ENCODE data around the gene SPINK4. TPM values are rescaled to one million over a fixed set of nuclear protein-coding genes. Genes with fewer than 3 reads are reported as not detected.
A peak's percentile ranks its signal among the peaks of the same experiment; 100 is the strongest.

Gene SPINK4
- total RNA-seq, 1 experiment from 2014 or later = not detected

DNA sequence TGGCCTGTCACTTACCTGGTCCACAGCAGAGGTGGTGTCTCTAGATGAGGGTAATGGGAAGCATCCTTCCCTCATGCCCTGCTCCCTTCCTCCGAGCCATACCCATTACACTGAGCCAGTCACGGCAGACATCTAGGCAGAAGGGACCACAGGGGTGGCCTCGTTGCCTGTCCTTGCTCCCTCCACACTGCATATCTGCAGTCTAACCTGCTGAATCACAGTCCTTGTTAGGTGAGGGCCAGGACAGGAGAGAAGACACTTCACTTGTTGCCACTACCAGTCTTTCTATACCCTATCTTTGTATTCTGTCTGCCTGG lies 18.4 kb upstream of the SPINK4 start:
- no peak for DNase-seq (ENCODE audit: low read depth in 1 of 2, low spot score in 2 of 2)

DNA sequence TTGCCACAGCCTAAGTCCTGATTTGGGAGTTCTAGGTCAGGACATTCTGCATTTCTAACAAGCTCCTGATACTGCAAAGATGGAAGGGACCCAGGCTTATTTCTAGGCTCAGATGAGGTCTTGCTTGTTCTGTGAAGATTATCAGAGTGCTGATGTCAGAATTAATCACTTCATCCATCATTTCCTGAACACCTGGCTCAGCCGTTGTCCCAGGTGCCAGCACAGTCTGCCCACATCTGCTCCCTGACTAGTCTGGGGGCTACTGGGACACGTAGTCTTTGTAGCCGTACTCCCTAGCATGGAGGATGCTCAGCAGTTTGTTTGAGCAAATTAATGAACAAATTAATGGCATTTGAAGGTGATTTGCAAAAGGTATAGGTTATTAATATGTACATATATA lies 17.9 kb upstream of the SPINK4 start:
- no peaks in the 10 kb centered on the region for H3K36me3 ChIP-seq
- no peak for DNase-seq (ENCODE audit: low read depth in 1 of 2, low spot score in 2 of 2)
- no peaks in the 10 kb centered on the region for H3K9me3 ChIP-seq (replicated peaks)
- no peak overlapping the region for H3K4me3 ChIP-seq
- no peaks in the 10 kb centered on the region for H3K4me1 ChIP-seq (replicated peaks)
- no peak overlapping the region for H3K27ac ChIP-seq
- H3K27me3 ChIP-seq (replicated peaks) = no peaks in the 10 kb centered on the region

More for the DNA sequence above, 18.4 kb upstream of the SPINK4 start:
- Histone ChIP-seq H3K36me3 (no peaks in the 10 kb centered on the region), H3K27me3 (replicated peaks) (no peaks in the 10 kb centered on the region), H3K27ac (no peak overlapping the region), H3K4me1 (replicated peaks) (no peaks in the 10 kb centered on the region), H3K9me3 (replicated peaks) (no peaks in the 10 kb centered on the region), H3K4me3 (no peak overlapping the region)

DNA sequence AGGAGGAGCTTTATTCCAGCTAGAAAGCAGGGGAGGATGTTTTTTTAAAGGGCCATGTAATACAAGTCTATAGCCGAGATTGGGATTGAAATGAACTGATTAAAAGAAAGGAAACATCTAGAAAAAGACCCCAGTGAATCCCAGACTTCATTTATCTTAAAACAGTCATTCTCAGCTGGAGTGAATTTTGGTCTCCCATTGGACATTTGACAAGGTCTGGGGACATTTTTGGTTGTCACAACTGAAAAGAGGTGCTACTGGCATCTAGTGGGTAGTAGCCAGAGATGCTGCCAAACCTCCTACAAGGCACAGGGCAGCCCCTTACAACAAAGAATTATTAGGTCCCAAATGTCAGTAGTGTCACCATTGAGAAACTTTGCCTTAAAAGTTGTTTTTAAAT lies 16.3 kb upstream of the SPINK4 start:
- DNase-seq (ENCODE audit: low read depth in 1 of 2, low spot score in 2 of 2) = no peak
- H3K36me3 ChIP-seq = no peaks in the 10 kb centered on the region

DNA sequence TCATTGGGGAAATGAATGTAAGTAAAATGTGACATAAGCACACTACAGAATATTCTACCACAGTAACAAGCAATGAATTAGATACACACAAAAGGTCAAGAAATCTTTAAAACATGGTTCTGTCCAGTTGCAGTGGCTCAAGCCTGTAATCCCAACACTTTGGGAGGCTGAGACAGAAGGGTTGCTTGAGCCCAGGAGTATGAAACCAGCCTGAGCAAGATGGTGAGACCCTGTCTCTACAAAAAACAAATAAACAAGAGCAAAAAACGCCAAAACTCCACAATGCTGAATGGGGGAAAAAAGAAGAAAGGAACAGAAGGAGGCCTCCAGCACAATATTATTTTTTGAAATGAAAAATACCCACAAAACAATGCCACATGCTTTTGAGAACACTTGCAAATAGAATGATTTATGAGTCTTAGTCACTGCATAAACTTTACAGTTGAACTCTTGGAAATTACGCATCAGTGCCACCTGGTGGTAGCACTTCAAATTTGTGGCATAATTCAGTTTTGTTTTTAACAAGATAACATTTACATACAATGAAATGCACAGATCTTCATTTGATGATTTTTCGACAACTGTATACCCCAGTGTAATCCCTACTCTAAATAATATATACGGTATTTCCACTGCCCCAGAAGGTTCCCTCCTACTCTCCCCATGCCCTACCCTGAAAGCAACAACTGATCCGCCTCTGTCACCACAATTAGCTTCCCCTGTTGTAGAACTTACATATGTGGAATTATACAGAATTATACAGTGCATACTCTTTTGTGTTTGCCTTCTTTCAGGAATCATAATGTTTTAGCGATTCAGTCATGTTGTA lies 14.4 kb upstream of the SPINK4 start:
- no peaks in the 10 kb centered on the region for H3K36me3 ChIP-seq
- H3K4me1 ChIP-seq (replicated peaks) = no peaks in the 10 kb centered on the region
- no peaks in the 10 kb centered on the region for H3K27me3 ChIP-seq (replicated peaks)
- H3K9me3 ChIP-seq (replicated peaks) = no peaks in the 10 kb centered on the region
- H3K4me3 ChIP-seq = no peak overlapping the region
- H3K27ac ChIP-seq = no peak overlapping the region
- peak in 1 of 2 experiments; percentile 49 for DNase-seq (ENCODE audit: low read depth in 1 of 2, low spot score in 2 of 2)

More for the DNA sequence above, 16.3 kb upstream of the SPINK4 start:
- Histone ChIP-seq H3K4me1 (replicated peaks) (no peaks in the 10 kb centered on the region), H3K27me3 (replicated peaks) (no peaks in the 10 kb centered on the region), H3K27ac (no peak overlapping the region), H3K4me3 (no peak overlapping the region), H3K9me3 (replicated peaks) (no peaks in the 10 kb centered on the region)

DNA sequence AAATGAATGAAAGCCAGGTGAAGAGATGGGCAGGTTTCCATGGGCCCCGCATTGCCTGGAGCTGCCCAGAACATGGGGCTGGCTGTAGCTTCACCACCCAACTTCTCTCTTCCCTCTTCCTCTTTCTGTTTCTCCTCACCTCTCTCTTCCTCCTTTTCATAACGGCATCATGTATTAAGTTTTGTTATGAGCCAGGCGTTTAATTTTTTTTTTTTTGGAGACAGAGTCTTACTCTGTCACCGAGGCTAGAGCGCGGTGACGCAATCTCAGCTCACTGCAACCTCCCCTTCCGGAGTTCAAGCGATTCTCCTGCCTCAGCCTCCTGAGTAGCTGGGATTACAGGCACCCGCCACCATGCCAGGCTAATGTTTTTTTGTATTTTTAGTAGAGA lies 13.0 kb upstream of the SPINK4 start:
- DNase-seq (ENCODE audit: low read depth in 1 of 2, low spot score in 2 of 2) = no peak
- no peaks in the 10 kb centered on the region for H3K4me1 ChIP-seq (replicated peaks)
- H3K4me3 ChIP-seq = no peak overlapping the region
- H3K9me3 ChIP-seq (replicated peaks) = no peaks in the 10 kb centered on the region
- no peaks in the 10 kb centered on the region for H3K27me3 ChIP-seq (replicated peaks)
- no peak overlapping the region for H3K27ac ChIP-seq
- H3K36me3 ChIP-seq = no peaks in the 10 kb centered on the region

DNA sequence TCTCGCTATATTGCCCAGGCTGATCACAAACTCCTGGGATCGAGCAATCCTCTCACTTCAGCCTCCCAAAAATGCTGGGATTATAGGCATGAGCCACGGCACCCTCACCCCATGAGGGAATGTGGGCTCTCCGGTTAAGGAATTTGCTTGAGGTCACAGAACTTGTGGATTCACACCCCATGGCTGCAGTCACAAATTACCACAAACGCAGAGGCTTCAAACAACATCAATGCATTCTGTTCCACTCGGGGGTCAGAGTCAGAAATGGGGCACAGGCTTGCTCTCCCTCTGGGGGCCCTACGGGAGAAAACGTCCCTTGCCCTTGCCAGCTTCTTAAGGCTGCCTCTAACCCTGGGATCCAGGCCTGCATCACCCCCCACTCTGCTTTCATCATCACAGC lies 12.2 kb upstream of the SPINK4 start:
- Histone ChIP-seq H3K27ac (no peak overlapping the region), H3K9me3 (replicated peaks) (no peaks in the 10 kb centered on the region), H3K36me3 (no peaks in the 10 kb centered on the region), H3K27me3 (replicated peaks) (no peaks in the 10 kb centered on the region), H3K4me1 (replicated peaks) (no peaks in the 10 kb centered on the region), H3K4me3 (no peak overlapping the region)
- no peak for DNase-seq (ENCODE audit: low read depth in 1 of 2, low spot score in 2 of 2)

DNA sequence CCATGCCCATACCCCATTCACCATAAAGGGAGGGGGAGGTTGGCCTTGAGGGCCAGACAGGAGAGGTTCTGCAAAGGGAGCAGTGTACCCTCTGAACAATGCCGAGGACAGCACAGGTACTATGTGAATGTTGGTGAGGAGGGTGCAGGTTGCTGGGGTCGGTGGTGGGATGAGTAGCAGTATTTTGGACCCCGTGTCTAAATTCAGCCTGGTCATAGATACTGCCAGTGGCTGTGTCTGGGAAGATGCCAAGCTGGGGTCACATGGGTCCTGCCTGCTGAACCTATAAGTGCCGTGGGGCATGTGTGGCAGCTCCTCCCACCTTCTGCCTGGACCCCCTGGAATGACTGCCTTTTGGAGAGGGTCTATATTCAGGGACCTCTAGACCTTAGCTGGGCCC lies 11.4 kb upstream of the SPINK4 start:
- Histone ChIP-seq H3K27ac (no peak overlapping the region), H3K9me3 (replicated peaks) (no peaks in the 10 kb centered on the region), H3K27me3 (replicated peaks) (no peaks in the 10 kb centered on the region), H3K36me3 (no peaks in the 10 kb centered on the region), H3K4me1 (replicated peaks) (peaks cover under 1% of the 10 kb centered on the region), H3K4me3 (no peak overlapping the region)
- no peak for DNase-seq (ENCODE audit: low read depth in 1 of 2, low spot score in 2 of 2)

DNA sequence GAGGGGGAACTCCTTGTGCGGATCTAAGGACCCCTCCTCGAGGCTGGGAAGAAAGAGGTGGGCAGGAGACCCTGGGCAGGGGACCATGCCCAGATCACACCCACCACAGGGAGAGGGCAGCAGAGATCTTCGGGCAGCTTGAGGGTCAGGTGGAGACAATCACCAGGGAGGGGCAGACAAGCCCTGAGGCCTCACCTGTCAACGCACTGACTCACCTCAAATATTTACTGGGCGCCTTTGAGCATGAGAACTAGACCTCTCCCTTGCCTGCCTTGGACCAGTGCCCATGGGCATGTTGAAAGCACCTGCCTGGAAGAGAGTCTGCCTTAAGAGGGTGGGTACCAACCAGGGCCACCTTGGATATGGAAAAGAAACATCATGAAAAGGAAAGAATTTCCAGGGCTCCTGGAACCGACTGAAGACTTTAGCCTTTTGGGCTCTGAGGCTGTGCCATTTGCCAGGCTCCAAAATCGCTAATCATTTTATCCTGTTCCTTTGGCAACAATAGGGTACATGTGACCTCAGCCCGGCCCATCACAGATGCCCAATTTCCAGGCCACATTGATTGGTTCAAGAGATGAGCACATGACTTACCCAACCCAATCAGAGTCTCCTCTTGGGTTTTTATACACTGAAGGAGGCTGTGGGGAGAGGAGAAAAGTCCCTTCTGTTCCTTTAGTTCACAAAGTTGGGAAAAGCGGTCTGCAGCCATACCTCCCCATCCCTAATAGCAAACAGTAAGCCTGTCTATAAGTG lies 10.4 kb upstream of the SPINK4 start:
- Histone ChIP-seq H3K4me3 (no peak overlapping the region), H3K36me3 (no peaks in the 10 kb centered on the region), H3K4me1 (replicated peaks) (peaks cover 10% of the 10 kb centered on the region), H3K27me3 (replicated peaks) (no peaks in the 10 kb centered on the region), H3K27ac (no peak overlapping the region), H3K9me3 (replicated peaks) (no peaks in the 10 kb centered on the region)
- DNase-seq (ENCODE audit: low read depth in 1 of 2, low spot score in 2 of 2) = no peak

DNA sequence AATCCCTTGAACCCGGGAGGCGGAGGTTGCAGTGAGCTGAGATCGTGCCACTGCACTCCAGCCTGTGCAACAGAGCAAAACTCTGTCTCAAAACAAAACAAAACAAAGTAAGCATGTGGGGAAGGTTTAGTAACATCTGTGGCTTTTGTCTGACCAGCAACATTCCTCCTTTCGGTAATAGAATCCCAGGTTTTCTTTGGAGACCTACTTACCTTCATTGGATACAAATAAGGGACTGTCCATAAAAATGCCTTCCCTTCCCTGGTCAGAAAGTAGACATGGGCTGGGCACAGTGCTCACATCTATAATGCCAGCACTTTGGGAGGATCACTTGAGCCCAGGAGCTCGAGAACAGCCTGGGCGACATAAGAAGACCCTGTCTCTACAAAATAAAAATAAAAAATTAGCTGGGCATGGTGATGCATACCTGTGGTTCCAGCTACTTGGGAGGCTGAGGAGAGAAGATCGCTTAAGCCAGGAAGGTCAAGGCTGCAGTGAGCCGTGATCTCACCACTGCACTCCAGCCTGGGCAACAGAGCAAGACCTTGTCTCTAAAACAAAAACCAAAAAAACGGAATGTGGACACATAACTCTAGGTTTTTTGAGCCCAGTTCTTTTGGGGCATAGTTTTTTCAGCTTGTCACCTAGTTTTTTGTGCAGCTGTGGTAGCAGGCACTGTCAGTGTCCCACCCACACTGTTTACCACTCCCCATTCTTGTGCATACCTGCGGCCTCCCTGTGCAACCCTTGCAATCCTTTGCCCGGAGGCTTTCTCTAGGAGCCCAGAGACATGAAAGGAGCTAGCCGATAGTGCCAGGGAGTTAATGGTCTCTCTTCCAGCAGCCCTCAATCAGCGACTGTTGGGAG lies 9.0 kb upstream of the SPINK4 start:
- no peak for DNase-seq (ENCODE audit: low read depth in 1 of 2, low spot score in 2 of 2)
- no peaks in the 10 kb centered on the region for H3K9me3 ChIP-seq (replicated peaks)

DNA sequence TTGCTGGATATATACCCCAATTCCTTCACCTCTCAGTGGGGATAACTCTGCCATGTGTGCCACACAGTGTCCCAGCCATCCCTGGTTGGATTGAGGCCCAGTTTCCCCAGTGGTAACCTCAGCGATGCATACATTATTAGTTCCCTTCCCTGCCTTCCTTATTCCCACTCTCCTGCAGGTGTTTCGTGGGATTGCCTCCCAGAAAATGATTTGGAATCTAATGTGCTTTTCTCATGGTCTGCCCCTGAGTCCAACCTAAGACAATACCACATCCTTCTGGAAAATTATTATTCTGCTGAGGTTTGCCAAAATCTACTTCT lies 8.4 kb upstream of the SPINK4 start:
- Histone ChIP-seq H3K4me1 (replicated peaks) (peaks cover 13% of the 10 kb centered on the region), H3K4me3 (no peak overlapping the region), H3K9me3 (replicated peaks) (no peaks in the 10 kb centered on the region), H3K27me3 (replicated peaks) (no peaks in the 10 kb centered on the region), H3K27ac (no peak overlapping the region), H3K36me3 (no peaks in the 10 kb centered on the region)
- no peak for DNase-seq (ENCODE audit: low read depth in 1 of 2, low spot score in 2 of 2)

More for the DNA sequence above, 9.0 kb upstream of the SPINK4 start:
- Histone ChIP-seq H3K4me3 (no peak overlapping the region), H3K27me3 (replicated peaks) (no peaks in the 10 kb centered on the region), H3K27ac (no peak overlapping the region), H3K36me3 (no peaks in the 10 kb centered on the region), H3K4me1 (replicated peaks) (peaks cover 13% of the 10 kb centered on the region)

DNA sequence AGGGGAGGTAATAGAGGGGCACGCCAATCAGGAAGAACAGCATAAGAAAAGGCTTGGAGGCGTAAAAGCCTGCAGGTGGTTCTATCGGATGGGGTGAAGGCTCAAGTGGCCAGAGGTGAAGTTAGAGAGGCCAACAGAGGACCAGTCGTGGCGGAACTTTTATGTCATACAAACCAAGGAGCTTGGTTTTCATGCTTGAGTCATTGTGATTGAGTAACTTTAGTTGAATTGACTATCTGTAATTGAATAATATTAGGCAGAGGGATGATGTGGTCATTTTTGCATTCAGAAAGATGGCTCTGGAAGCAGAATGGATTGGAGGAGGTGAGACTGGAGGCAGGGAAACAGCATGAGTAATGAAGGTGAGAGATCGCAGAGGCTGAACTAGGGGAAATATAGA lies 7.2 kb upstream of the SPINK4 start:
- Histone ChIP-seq H3K4me3 (no peak overlapping the region), H3K4me1 (replicated peaks) (peaks cover 13% of the 10 kb centered on the region), H3K27ac (no peak overlapping the region), H3K27me3 (replicated peaks) (no peaks in the 10 kb centered on the region), H3K36me3 (no peaks in the 10 kb centered on the region), H3K9me3 (replicated peaks) (no peaks in the 10 kb centered on the region)
- DNase-seq (ENCODE audit: low read depth in 1 of 2, low spot score in 2 of 2) = no peak

DNA sequence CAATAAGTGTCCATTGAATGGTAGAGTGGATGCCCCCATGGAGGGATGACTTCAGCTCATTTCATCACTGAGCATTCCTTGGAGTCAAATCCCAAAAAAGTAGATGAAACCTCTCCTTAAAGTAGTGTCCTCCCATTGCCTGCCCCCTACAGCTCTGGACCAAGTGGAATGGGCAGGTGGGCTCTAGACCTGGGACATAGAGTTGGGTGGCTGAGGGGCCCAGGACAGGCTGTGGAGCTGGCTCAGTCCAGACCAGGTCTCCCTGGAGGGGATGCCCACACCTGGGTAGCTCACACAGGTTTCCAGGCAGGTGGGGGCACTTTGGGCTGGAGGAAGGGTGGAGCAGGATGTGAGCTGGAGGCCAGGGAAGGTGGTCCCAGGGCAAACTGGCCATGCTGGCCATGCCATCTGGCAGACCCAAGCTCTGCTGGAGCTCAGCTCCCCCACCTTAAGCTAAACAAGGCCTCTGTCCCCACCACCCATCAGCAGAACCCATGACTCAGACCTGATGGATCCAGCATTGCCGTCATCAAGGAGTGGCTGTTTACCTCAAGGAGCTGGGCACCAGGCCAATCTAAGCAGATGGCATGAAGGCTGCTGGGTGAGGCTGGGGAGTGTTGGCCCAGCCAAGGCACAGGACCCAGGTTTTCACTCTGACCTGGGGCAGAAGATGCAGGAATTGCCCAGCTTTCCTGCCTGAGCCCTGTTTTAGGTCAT lies 6.2 kb upstream of the SPINK4 start:
- Histone ChIP-seq H3K27me3 (replicated peaks) (no peaks in the 10 kb centered on the region), H3K36me3 (no peaks in the 10 kb centered on the region), H3K9me3 (replicated peaks) (no peaks in the 10 kb centered on the region), H3K27ac (no peak overlapping the region), H3K4me1 (replicated peaks) (peaks cover 13% of the 10 kb centered on the region), H3K4me3 (no peak overlapping the region)
- DNase-seq (ENCODE audit: low read depth in 1 of 2, low spot score in 2 of 2) = peak; percentile 28 to 73

Data from SJSA1 (cell line).